ENCODE results near the gene GNGT1.

GNGT1 gene

DNA sequence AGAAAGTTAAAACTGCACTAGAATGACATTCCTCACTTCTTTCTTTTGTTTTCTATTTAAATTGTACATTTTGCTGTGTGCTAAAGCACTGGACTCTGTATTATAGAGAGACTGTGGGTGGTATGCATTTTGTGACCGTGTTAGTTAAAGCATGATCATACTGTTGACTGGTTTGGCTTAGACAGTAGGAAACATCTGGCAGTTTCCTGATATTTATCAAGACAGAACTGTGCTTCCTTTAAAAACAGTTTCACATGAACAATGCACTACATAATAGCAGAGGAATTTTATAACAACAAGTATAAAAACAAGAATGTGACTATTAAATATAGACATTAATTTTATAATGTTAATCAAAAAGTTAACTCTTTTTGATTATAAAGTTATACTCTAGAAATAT lies 38.3 kb downstream of the GNGT1 start:
- DNase-seq: no peak

DNA sequence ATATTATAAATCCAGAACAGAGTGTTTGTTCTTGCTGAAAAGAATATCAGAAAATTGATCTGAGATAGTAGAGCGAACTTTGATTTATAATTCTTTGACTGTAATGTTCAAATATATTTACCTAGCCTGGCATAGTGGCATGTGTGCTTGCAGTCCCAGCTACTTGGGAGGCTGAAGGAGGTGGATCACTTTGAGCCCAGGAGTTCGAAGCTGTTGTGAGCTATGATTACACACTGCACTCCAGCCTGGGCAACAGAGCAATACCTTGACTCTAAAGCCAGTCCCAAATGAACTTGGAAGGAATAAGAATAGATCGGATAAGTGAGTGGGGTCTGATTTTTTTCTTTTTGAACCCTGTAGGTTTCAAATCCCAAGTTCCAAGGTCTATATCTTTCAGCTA lies 38.7 kb downstream of the GNGT1 start:
- DNase-seq: no peak

DNA sequence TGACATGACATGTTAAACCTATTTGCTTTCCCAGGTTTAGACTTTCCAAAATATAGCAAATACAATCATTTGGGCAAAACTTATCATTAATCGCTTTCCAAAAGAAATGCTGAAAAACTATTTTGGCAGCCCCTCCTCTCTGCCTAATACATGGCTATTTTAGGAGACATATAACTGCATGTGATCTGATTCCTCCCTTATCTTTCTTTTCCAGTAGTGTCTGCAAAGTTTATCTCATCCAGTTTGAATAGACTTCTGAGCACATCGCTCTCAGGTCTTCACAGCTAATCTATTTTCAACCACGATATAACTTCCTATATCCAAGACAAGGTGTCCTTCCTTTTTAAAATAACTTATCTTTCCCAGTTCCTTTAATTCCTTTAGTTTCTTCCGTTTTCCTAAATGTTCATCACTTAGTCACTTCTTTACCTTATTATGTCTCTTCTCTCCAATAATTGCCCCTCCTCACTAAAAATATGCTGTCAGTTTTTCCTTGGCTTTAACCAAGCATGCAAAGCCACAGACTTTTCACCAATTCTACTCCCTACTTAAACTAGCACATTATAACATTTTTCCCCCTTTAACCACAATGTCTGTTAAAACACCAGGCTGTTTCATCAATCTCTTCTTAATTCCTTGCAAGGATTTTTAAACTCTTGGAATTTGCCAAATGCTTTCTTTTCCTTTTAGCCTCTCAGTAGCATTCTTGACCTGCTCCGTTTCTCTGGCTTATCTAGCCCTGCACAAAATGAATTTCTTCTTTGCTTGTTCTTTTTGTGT lies 39.6 kb downstream of the GNGT1 start:
- DNase-seq: no peak

DNA sequence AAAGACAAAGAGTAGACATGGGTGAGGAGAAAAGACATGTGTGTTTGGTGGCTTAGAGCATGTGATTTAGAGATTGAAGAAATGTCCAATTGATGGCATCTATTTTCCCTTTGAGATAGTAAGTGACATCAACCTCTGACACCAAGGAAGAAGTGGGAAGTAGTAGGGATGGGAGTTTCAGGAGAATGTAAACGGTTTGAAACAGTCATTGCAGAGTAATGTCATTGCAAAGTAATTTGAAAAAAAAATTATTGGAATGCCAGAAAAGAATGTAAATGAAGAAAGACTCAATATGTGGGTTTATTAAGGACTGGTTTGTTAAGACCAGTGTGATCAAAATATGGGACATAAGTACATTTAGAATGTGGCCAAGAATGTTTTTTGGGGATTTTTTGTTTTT lies 41.7 kb downstream of the GNGT1 start:
- DNase-seq: no peak

DNA sequence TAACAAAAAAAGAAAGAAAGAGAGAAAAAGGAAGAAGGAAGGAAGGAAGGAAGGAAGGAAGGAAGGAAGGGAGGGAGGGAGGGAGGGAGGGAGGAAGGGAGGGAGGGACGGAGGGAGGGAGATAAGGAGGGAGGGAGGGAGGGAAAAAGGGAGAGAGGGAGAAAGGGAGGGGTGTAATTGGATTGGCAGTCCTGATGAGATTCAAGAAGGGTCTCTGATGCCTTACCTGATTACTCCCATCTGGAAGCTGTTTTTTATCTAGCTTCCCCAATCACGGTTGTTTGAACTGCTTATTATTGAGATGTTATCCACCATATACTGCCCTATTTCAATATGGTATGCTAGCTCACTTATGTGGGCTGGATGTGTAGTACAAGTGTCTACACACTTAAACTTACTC lies 42.5 kb downstream of the GNGT1 start:
- DNase-seq: no peak

DNA sequence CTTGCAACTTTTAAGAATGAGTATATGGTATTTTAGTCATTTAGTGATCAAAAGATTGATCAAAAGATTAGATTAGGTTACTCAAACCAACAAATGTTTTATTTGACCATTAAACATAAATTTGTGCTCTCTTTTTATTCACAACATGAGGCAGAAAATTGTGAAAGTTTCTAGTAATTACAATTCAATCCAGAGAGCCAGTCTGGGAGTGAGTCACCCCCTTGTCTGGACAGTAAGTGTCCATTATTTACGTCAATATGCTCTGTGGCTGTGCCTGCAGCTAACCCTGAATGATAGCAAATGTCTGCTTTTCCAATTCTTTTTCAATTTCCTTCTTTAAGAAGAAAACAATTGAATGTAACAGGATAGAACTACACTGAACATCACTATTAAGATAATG lies 43.1 kb downstream of the GNGT1 start:
- no peak for DNase-seq

DNA sequence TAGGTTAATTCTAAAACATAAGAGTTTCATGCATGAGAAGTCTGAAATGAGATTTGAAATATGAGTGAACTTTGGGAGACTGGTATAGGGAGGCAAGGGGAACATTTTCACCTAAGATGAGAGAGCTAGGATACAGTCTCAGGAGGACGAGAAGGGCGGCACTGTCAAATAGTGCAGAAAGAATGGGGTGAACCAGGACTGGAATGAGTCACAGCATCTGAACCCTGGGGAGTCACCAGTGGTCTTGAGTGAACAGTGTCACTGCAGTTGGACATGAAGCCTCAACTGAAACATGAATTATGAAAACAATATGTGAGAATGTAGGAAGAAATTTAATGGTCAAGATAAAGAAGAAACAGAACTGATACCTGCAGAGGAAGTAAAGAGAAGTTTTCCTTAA lies 48.9 kb downstream of the GNGT1 start:
- DNase-seq: no peak

DNA sequence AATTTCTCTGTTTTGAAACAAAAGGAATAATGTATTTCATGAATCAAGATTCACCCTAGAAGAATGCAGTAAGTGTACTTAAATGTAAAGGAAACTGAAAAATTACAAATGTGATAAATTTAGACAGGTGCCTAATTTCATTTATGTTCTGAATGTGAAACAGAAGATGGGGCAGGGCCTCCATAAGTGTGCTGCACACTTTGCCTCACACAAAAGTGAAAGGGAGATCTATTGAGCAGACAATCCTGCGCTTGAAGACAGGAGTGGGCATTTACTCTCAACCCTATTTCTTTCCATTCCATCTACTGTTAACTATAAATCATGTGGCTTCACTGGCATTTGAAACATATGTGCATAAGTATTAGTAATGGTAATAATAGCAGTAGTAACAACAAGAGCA lies 51.4 kb downstream of the GNGT1 start:
- DNase-seq: no peak

DNA sequence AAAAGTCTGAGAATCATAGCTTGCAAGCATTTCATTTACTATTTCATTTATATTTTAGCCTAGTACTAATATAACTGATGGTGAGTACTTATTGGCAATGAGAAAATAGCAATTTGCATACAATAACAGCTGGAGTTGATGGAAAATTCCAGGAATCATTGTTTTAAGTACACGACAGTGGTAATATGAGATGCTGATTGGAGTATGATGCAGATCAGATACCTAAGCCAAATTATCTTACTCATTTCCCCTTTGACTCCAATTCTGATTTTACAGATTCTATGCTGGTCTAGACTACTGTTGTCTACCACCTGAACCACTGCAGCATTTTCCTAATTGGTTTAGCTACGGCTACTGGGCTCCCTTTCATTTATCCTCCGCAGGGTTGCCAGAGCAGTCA lies 51.8 kb downstream of the GNGT1 start:
- DNase-seq: no peak

DNA sequence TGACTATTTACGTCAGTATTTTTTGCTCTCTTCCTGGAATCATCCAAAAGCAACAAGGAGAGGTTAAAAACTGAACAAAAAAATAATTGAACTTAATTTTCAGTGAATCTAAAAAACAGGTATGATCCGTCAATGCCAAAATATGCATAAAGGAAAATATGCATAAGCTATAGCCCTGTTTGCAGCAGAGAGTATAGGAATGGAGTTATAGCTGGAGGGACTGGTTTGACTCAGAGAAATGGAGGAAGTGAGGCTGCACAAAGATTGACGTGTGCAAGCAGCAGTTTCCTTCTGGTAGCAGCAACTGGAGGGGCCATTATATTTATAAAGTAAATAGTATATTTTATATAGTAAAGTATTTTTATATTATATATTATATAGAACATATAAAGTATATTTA lies 52.3 kb downstream of the GNGT1 start:
- DNase-seq: no peak
